ENCODE results near the gene GNA12.
"Not testable (repeated sequence)": the region's sequence is repeated elsewhere in the genome, so short reads cannot be mapped to it uniquely, and the experiment has no call there.

GNA12 gene

GRCh38 chr7:2751086-2751485 lies 93.0 kb downstream of the GNA12 start:
- no peak for DNase-seq (ENCODE audit: low spot score)

- DNase-seq (ENCODE audit: low spot score), result no peak
Measured at GRCh38 chr7:2750004-2750407, 94.1 kb downstream of the GNA12 start.

GRCh38 chr7:2748684-2749083 lies 95.4 kb downstream of the GNA12 start:
- DNase-seq (ENCODE audit: low spot score), result not testable (repeated sequence)

- DNase-seq (ENCODE audit: low spot score), result not testable (repeated sequence)
Measured at GRCh38 chr7:2743523-2744185, 100.5 kb downstream of the GNA12 start.

- no peak for DNase-seq (ENCODE audit: low spot score)
Measured at GRCh38 chr7:2738766-2739549, 105.2 kb downstream of the GNA12 start.

- DNase-seq (ENCODE audit: low spot score), result no peak
Measured at GRCh38 chr7:2737771-2738540, 106.2 kb downstream of the GNA12 start.

- not testable (repeated sequence) for DNase-seq (ENCODE audit: low spot score)
Measured at GRCh38 chr7:2737005-2737743, 106.9 kb downstream of the GNA12 start.

GRCh38 chr7:2736411-2736914 lies 107.6 kb downstream of the GNA12 start:
- no peak for DNase-seq (ENCODE audit: low spot score)

GRCh38 chr7:2735744-2736143 lies 108.4 kb downstream of the GNA12 start:
- no peak for DNase-seq (ENCODE audit: low spot score)

- DNase-seq (ENCODE audit: low spot score), result no peak
Measured at GRCh38 chr7:2734751-2735571, 109.1 kb downstream of the GNA12 start.

- no peak for DNase-seq (ENCODE audit: low spot score)
Measured at GRCh38 chr7:2734084-2734686, 109.9 kb downstream of the GNA12 start.

GRCh38 chr7:2732959-2733584 lies 111.0 kb downstream of the GNA12 start:
- no peak for DNase-seq (ENCODE audit: low spot score)

GRCh38 chr7:2732388-2732787 lies 111.7 kb downstream of the GNA12 start:
- no peak for DNase-seq (ENCODE audit: low spot score)

- no peak for DNase-seq (ENCODE audit: low spot score)
Measured at GRCh38 chr7:2730846-2731770, 113.0 kb downstream of the GNA12 start.

GRCh38 chr7:2729893-2730716 lies 114.0 kb downstream of the GNA12 start:
- no peak for DNase-seq (ENCODE audit: low spot score)

- DNase-seq (ENCODE audit: low spot score), result no peak
Measured at GRCh38 chr7:2729031-2729892, 114.8 kb downstream of the GNA12 start.
